ENCODE results near the gene CHST6. TPM values are rescaled to one million over a fixed set of nuclear protein-coding genes. Genes with fewer than 3 reads are reported as not detected.

CHST6 gene
- total RNA-seq, 1 experiment from 2014 or later: 17.9 TPM

DNA sequence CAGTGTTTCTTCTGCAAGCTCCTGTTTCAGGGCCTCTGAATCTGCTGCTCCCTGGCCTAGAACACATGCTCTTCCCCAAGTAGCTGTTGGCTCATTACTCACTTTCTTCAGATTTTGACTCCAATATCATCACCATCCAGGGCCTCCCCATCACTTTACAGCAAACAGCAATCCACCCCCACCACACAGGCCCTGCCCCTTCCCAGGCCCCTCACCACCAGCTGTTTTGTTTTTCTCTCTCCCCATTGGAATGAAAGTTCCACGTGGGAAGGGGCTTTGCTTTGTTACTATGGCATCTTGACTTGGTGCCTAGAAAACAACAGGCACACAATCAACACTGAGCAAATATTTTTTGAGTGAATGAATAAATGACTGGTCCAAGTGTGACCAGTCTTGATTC, 34.8 kb downstream of the CHST6 start:
- peaks cover 3 to 26% of the 10 kb centered on the region in 2 experiments; a peak in 3 of 4 replicates for H3K4me1 ChIP-seq (ENCODE audit: control insufficient read depth in 1 of 2, insufficient read depth in 2 of 2, low read length in 2 of 2)
- RAD21 ChIA-PET (ENCODE audit: low non-redundant PET in 1 of 2, low total read pairs in 2 of 2, uncharacterized antibody in 2 of 2, unreplicated experiment in 2 of 2): no interaction called here

More for the DNA sequence above, 34.8 kb downstream of the CHST6 start:
- ChIA-PET CTCF (no interaction called here), POLR2A (no interaction called here)
- Histone ChIP-seq H3K9me2 (ENCODE audit: insufficient read depth) (no peaks in the 10 kb centered on the region), H3K27ac (ENCODE audit: low read depth, low read length) (no peak overlapping the region), H3K9ac (ENCODE audit: low read length) (no peak overlapping the region), H3K27me3 (ENCODE audit: insufficient read depth, low read length) (no peaks in the 10 kb centered on the region), H3K4me3 (replicated peaks in 1 of 2; ENCODE audit: low read depth in 1 of 2, low read length in 2 of 2) (no peak overlapping the region), H3K4me2 (ENCODE audit: low read length) (no peak overlapping the region), H2AFZ (ENCODE audit: low read depth, low read length, poor library complexity, severe bottlenecking) (no peak overlapping the region), H3K36me3 (ENCODE audit: control insufficient read depth in 1 of 2, insufficient read depth in 2 of 2, low read length in 2 of 2) (no peaks in the 10 kb centered on the region; a peak in 1 of 4 replicates), H4K20me1 (ENCODE audit: insufficient read depth) (no peaks in the 10 kb centered on the region), H3K9me3 (ENCODE audit: control insufficient read depth in 1 of 2, insufficient read depth in 1 of 2, low read depth in 1 of 2, low read length in 2 of 2) (no peaks in the 10 kb centered on the region), H3K79me2 (ENCODE audit: insufficient read depth, low read length) (peaks cover 86% of the 10 kb centered on the region)
- no peak for ATAC-seq
- no peak for DNase-seq (ENCODE audit: low read depth, low spot score)
- TF ChIP-seq POLR2A (IDR thresholded peaks at IDR 0.05; ENCODE audit: borderline replicate concordance, extremely low read depth, insufficient read depth, insufficient read length) (no peak), SP1 (IDR thresholded peaks at IDR 0.05; ENCODE audit: low read depth) (no peak), EZH2phosphoT487 (IDR thresholded peaks at IDR 0.05; ENCODE audit: borderline replicate concordance) (no peak), JUND (IDR thresholded peaks at IDR 0.05) (no peak), SRF (IDR thresholded peaks at IDR 0.05; ENCODE audit: low read depth) (no peak), EGR1 (IDR thresholded peaks at IDR 0.05; ENCODE audit: low read depth) (no peak), TCF7L2 (IDR thresholded peaks at IDR 0.05; ENCODE audit: borderline replicate concordance, extremely low read depth, insufficient read depth, insufficient read length) (no peak), ELF1 (IDR thresholded peaks at IDR 0.05; ENCODE audit: borderline replicate concordance, low read depth) (no peak), CBX3 (IDR thresholded peaks at IDR 0.05; ENCODE audit: low read depth) (no peak), FOSL1 (IDR thresholded peaks at IDR 0.05; ENCODE audit: low read depth) (no peak)
- TF ChIP-seq, protein P1, sequence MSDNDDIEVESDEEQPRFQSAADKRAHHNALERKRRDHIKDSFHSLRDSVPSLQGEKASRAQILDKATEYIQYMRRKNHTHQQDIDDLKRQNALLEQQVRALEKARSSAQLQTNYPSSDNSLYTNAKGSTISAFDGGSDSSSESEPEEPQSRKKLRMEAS (IDR thresholded peaks at IDR 0.05): no peak
- TF ChIP-seq, protein P2, sequence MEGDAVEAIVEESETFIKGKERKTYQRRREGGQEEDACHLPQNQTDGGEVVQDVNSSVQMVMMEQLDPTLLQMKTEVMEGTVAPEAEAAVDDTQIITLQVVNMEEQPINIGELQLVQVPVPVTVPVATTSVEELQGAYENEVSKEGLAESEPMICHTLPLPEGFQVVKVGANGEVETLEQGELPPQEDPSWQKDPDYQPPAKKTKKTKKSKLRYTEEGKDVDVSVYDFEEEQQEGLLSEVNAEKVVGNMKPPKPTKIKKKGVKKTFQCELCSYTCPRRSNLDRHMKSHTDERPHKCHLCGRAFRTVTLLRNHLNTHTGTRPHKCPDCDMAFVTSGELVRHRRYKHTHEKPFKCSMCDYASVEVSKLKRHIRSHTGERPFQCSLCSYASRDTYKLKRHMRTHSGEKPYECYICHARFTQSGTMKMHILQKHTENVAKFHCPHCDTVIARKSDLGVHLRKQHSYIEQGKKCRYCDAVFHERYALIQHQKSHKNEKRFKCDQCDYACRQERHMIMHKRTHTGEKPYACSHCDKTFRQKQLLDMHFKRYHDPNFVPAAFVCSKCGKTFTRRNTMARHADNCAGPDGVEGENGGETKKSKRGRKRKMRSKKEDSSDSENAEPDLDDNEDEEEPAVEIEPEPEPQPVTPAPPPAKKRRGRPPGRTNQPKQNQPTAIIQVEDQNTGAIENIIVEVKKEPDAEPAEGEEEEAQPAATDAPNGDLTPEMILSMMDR (IDR thresholded peaks at IDR 0.05 in 2 of 3, conservative IDR thresholded peaks at IDR 0.05 in 1 of 3; ENCODE audit: borderline replicate concordance in 1 of 3, insufficient read depth in 1 of 3, low read depth in 2 of 3, low read length in 2 of 3): no peak
- TF ChIP-seq, protein P3, sequence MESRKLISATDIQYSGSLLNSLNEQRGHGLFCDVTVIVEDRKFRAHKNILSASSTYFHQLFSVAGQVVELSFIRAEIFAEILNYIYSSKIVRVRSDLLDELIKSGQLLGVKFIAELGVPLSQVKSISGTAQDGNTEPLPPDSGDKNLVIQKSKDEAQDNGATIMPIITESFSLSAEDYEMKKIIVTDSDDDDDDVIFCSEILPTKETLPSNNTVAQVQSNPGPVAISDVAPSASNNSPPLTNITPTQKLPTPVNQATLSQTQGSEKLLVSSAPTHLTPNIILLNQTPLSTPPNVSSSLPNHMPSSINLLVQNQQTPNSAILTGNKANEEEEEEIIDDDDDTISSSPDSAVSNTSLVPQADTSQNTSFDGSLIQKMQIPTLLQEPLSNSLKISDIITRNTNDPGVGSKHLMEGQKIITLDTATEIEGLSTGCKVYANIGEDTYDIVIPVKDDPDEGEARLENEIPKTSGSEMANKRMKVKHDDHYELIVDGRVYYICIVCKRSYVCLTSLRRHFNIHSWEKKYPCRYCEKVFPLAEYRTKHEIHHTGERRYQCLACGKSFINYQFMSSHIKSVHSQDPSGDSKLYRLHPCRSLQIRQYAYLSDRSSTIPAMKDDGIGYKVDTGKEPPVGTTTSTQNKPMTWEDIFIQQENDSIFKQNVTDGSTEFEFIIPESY (IDR thresholded peaks at IDR 0.05; ENCODE audit: extremely low read depth, insufficient replicate concordance, low read length): no peak
- BruUV-seq (replicated peaks): no TSS peak
- intact Hi-C loops (cut with micrococcal nuclease): no loop called here
